PC-3 (cell line): Measurements from ENCODE around the gene IQCE. TPM values are rescaled to one million over a fixed set of nuclear protein-coding genes. Genes with fewer than 3 reads are reported as not detected.

Experiments used
- ATAC-seq: fragments of 200-7000 bp; cut with Tn5 transposase; 2 replicates; pipeline ENCODE4 v1.9.1; 2020; ENCODE audit warnings: mild to moderate bottlenecking, moderate library complexity
- BruUV-seq: library from RNA; stranded (reverse); fragments of 400-500 nt; replicated peaks from 2 replicates; lab custom pipeline; 2021; lab: Mats Ljungman, UMichigan
- CTCF ChIA-PET: fragments of 300-600 bp; sonication (Branson Sonifier 250); formaldehyde crosslinking; loops from one replicate; lab custom pipeline; 2022; ENCODE audit warnings: antibody characterized with exemption; lab: Charles Lee
- POLR2A ChIA-PET: fragments of 300-600 bp; sonication (Branson Sonifier 250); formaldehyde crosslinking; loops from one replicate; lab custom pipeline; 2022; ENCODE audit warnings: antibody characterized with exemption; ENCODE audit not compliant: unreplicated experiment; lab: Charles Lee
- DNase-seq: peaks from one replicate; pipeline ENCODE4 v3.0.0-alpha.2; 2015
- H2AFZ ChIP-seq: fragments of 300-600 bp; sonication (generic); 2 replicates; pipeline ENCODE4 v1.6.0; 2016; ENCODE audit warnings: antibody characterized with exemption, low read length
- H3F3A ChIP-seq: fragments of 300-600 bp; sonication (generic); one replicate; pipeline ENCODE4 v1.6.0; 2017; ENCODE audit warnings: antibody characterized with exemption, low read length, control low read depth, mild to moderate bottlenecking; ENCODE audit not compliant: unreplicated experiment
- H3K27ac ChIP-seq: fragments of 300-600 bp; sonication (generic); 2 replicates; pipeline ENCODE4 v1.5.1; 2016; ENCODE audit warnings: mild to moderate bottlenecking, low read length
- H3K27me3 ChIP-seq: fragments of 300-600 bp; sonication (generic); 2 replicates; pipeline ENCODE4 v1.6.1; 2016; ENCODE audit warnings: low read length, mixed read lengths
- H3K36me3 ChIP-seq: fragments of 300-600 bp; sonication (generic); 2 replicates; pipeline ENCODE4 v1.6.1; 2016; ENCODE audit warnings: low read depth, mixed run types, low read length, mixed read lengths
- H3K4me1 ChIP-seq: fragments of 300-600 bp; sonication (generic); 2 replicates; pipeline ENCODE4 v1.5.1; 2016; ENCODE audit warnings: low read length; ENCODE audit not compliant: insufficient read depth
- H3K4me2 ChIP-seq: fragments of 300-600 bp; sonication (generic); 2 replicates; pipeline ENCODE4 v1.6.0; 2016; ENCODE audit warnings: low read length
- H3K4me3 ChIP-seq: fragments of 300-600 bp; sonication (generic); 2 replicates; pipeline ENCODE4 v1.5.1; 2016; ENCODE audit warnings: mild to moderate bottlenecking, low read length, mixed read lengths
- H3K79me2 ChIP-seq: fragments of 300-600 bp; sonication (generic); 2 replicates; pipeline ENCODE4 v1.6.1; 2017; ENCODE audit warnings: low read length, mixed read lengths
- H3K9ac ChIP-seq: fragments of 300-600 bp; sonication (generic); 2 replicates; pipeline ENCODE4 v1.6.0; 2016; ENCODE audit warnings: mild to moderate bottlenecking, low read length
- H3K9me2 ChIP-seq: fragments of 300-600 bp; sonication (generic); replicated peaks from 2 replicates; pipeline ENCODE4 v1.6.1; 2016; ENCODE audit warnings: mixed run types, low read length, mixed read lengths
- H3K9me3 ChIP-seq: fragments of 300-600 bp; sonication (generic); 2 replicates; pipeline ENCODE4 v1.6.1; 2016; ENCODE audit warnings: low read length, mixed read lengths
- H4K20me1 ChIP-seq: fragments of 300-600 bp; sonication (generic); 2 replicates; pipeline ENCODE4 v1.6.1; 2016; ENCODE audit warnings: low read length, mixed read lengths
- CTCF ChIP-seq: fragments of 300-600 bp; sonication (generic); conservative IDR thresholded peaks from 2 replicates; pipeline ENCODE4 v1.5.1; 2017; ENCODE audit warnings: antibody characterized with exemption, low read depth, mild to moderate bottlenecking, low read length
- EZH2 ChIP-seq: fragments of 300-600 bp; sonication (generic); IDR thresholded peaks from one replicate; pipeline ENCODE4 v1.6.1; 2017; ENCODE audit warnings: antibody characterized with exemption, mild to moderate bottlenecking, low read length; ENCODE audit not compliant: unreplicated experiment
- EZH2phosphoT487 ChIP-seq: fragments of 300-600 bp; sonication (generic); IDR thresholded peaks from 2 replicates; pipeline ENCODE4 v1.6.1; 2018; ENCODE audit warnings: mild to moderate bottlenecking, antibody characterized with exemption, low read length, borderline replicate concordance
- intact Hi-C: fragments of 100-400 bp; cut with micrococcal nuclease; formaldehyde crosslinking; loops from 2 replicates; pipeline ENCODE4 v1.9.0; 2023
- total RNA-seq: library from RNA; depleted of rRNA; stranded (reverse); fragments of >200 nt; gene quantifications from 2 replicates; pipeline ENCODE4 v1.2.3, GENCODE V29; 2014

IQCE gene
- total RNA-seq, 1 experiment from 2014 or later = 9.7 TPM

- BruUV-seq = no TSS peak
Observed at GRCh38 chr7:2602406-2603043, 43.7 kb downstream of the IQCE start.

GRCh38 chr7:2603044-2603965, 44.5 kb downstream of the IQCE start:
- H3K9me3 ChIP-seq = no peaks in the 10 kb centered on the region
- H3K27me3 ChIP-seq = no peaks in the 10 kb centered on the region
- H3F3A ChIP-seq = no peaks in the 10 kb centered on the region
- H3K9ac ChIP-seq = no peak overlapping the region
- no peak overlapping the region for H3K27ac ChIP-seq
- no peak overlapping the region for H3K4me2 ChIP-seq
- no peak overlapping the region for H3K4me3 ChIP-seq
- H3K4me1 ChIP-seq = peaks cover 12% of the 10 kb centered on the region
- intact Hi-C loops = no loop called here
- DNase-seq (no peak), ATAC-seq (no peak)
- H2AFZ ChIP-seq = no peak overlapping the region
- no peak for TF ChIP-seq EZH2phosphoT487
- no peak for TF ChIP-seq CTCF
- no peak for TF ChIP-seq EZH2
- H3K36me3 ChIP-seq = 0 out of 2 replicates have a peak, but pooled peaks cover 5% of the 10 kb centered on the region
- ChIA-PET CTCF (interaction anchor here (0.7 kb wide), 1 partner anchor 66 kb away, joined by 3 read pairs; no protein-coding TSS in a partner anchor), POLR2A (interaction anchor here (0.6 kb wide), 1 partner anchor 10 kb away, joined by 3 read pairs; no protein-coding TSS in a partner anchor)
- no peaks in the 10 kb centered on the region for H4K20me1 ChIP-seq
- H3K9me2 ChIP-seq = no peaks in the 10 kb centered on the region
- H3K79me2 ChIP-seq = no peaks in the 10 kb centered on the region
- no TSS peak for BruUV-seq

More at GRCh38 chr7:2602406-2603043, 43.7 kb downstream of the IQCE start:
- peak; percentile 86 for ATAC-seq
- TF ChIP-seq EZH2phosphoT487 = no peak
- ChIA-PET POLR2A (no interaction called here), CTCF (no interaction called here)
- H3K9me3 ChIP-seq = no peaks in the 10 kb centered on the region
- peak; percentile 59 for DNase-seq
- H4K20me1 ChIP-seq = no peaks in the 10 kb centered on the region
- H3K9ac ChIP-seq = no peak overlapping the region
- H3K9me2 ChIP-seq = no peaks in the 10 kb centered on the region
- no peak overlapping the region for H3K4me3 ChIP-seq
- H3K36me3 ChIP-seq = 0 out of 2 replicates have a peak, but pooled peaks cover 5% of the 10 kb centered on the region
- no peak overlapping the region for H3K27ac ChIP-seq
- H3K4me2 ChIP-seq = no peak overlapping the region
- H2AFZ ChIP-seq = no peak overlapping the region
- no peaks in the 10 kb centered on the region for H3K79me2 ChIP-seq
- peaks cover 12% of the 10 kb centered on the region for H3K4me1 ChIP-seq
- no peaks in the 10 kb centered on the region for H3K27me3 ChIP-seq
- intact Hi-C loops = no loop called here
- no peaks in the 10 kb centered on the region for H3F3A ChIP-seq

GRCh38 chr7:2604608-2605174, 45.9 kb downstream of the IQCE start:
- H3K79me2 ChIP-seq = no peaks in the 10 kb centered on the region
- no peaks in the 10 kb centered on the region for H4K20me1 ChIP-seq
- ChIA-PET CTCF (no interaction called here), POLR2A (no interaction called here)
- H3K4me2 ChIP-seq = no peak overlapping the region
- no peak for TF ChIP-seq CTCF
- TF ChIP-seq EZH2 = no peak
- no peak for TF ChIP-seq EZH2phosphoT487
- BruUV-seq = no TSS peak
- H3K36me3 ChIP-seq = no peaks in the 10 kb centered on the region
- intact Hi-C loops = no loop called here
- no peak overlapping the region for H3K9ac ChIP-seq
- H3K4me1 ChIP-seq = peaks cover 12% of the 10 kb centered on the region
- ATAC-seq (no peak), DNase-seq (no peak)
- H3K9me2 ChIP-seq = no peaks in the 10 kb centered on the region
- no peaks in the 10 kb centered on the region for H3K9me3 ChIP-seq
- H3K27me3 ChIP-seq = no peaks in the 10 kb centered on the region
- no peak overlapping the region for H3K4me3 ChIP-seq
- H3K27ac ChIP-seq = no peak overlapping the region
- H2AFZ ChIP-seq = no peak overlapping the region
- H3F3A ChIP-seq = no peaks in the 10 kb centered on the region
